Frontal cortex (tissue), 4 donors: ENCODE results near the gene RAB12. TPM values are rescaled to one million over a fixed set of nuclear protein-coding genes. Genes with fewer than 3 reads are reported as not detected.
"Not testable (repeated sequence)": the region's sequence is repeated elsewhere in the genome, so short reads cannot be mapped to it uniquely, and the experiment has no call there.

Experiments used
- DNase-seq, 2 donors: peaks; one replicate each; pipeline ENCODE4 v3.0.0; 2012; ENCODE audit warnings: low spot score in 2 of 2
- FAIRE-seq: peaks from 2 replicates; lab custom pipeline; 2012; peaks lifted over from hg19 to GRCh38; lab: Jason Lieb, UNC
- total RNA-seq: library from RNA; depleted of rRNA; stranded (reverse); fragments of >200 nt; gene quantifications from one replicate; pipeline ENCODE4 v1.2.3, GENCODE V29; 2014
- donor health status: control.
- donor health status: control.
- donor health status: control.

Gene RAB12
- total RNA-seq, 1 donor from 2014 or later, result 119 TPM

DNA sequence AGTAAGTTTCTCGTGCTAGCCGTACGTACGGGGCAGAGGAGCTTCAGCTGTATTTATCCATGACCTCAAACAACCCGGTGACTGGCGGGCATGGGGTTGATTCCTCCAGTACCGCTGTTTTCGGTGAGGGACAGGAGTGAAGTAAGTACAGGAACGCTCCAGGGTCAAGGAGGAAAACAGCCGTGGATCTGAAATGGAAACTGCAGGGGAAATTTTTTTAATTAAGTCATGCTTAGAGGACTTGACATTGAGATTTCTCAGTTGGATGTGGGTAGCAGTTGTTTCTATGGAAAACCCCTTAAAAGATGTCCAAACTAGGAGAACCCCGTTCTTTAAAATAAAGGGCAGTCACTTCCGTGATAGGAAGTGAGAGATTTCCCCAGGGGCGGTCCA is 1.2 kb downstream of the RAB12 start:
- DNase-seq (no peak), FAIRE-seq (no peak)

DNA sequence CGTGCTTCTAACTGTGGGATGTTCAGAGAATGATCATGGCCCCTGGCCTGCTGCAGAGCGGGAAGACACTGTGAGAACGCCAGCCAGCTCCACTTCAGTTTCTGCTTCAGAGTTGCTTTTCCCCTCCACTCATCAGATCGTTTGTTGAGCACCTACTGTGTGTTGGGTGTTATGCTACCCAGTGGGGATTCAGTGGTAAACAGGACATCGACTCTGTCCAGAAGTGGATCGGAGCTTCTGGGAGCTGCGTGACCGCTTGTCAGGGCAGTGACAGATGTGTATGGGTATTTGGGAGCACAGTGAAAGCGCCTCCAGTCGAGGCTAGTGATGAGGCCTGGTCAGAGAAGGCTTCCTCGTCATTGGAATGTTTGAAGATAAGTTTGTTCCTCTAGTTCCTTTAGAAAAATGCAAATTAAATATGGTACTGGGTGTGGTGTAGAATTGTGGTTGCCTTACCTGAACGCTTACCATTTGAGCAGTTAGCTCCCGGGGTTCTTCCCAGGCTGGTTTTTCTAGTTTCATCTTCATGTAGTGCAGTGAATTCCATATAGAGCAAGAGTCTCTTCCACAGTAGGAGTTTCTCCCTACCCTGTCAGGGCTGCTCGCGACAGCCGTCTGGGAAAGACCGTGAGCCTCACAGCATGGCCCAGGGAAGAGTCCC is 2.8 kb downstream of the RAB12 start:
- DNase-seq, result no peak
- FAIRE-seq, result no peak

DNA sequence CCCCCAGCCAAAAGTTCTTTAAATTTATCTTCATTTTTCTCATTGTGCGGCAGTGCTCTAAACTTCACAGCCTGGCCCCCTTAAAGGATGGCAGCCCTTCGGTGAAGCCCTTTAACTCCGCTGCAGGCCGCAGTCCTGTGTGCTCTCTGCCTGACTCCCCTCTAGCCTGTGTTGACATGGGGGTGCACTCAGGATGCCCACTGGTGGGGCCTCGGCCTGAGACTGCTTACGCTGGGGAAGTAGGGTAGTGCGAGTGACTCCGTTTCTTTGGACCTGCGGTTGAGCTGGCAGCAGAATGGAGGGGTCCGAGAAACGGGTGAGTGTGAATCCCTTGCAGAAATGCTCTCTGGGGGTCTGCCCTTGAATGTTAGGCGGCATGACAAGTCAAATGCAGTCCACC is 5.6 kb downstream of the RAB12 start:
- no peak for DNase-seq
- no peak for FAIRE-seq

DNA sequence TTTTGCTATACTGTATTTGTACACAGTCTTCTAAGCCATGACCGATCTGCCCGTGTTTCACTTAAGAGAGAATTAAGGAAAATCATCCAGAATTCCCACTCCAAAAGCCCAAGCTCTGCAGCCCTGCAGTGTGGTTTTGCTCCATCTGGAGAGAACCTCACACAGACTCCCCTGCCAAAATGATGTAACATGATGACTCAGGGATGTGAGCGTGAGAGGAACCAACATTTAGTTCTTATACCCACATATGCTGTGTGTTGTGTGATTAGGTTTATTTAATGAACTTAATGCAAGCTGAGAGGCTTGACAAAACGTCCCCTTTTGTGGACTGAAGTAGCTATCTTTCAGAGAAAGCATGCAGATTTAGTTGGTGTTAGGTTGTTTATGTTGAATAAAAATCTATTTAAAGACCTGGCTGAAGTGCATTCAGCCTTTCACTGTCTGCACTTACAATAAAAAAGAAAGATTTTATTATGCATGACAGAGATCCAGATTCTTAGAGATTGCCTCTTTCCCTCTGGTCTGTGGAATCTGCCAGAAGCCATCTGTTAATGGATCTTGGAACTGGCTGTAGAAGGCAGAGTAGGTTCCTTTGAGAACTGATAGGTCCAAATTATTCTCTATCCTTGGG is 6.3 kb downstream of the RAB12 start:
- DNase-seq, result peak in 1 of 2 donors; percentile 57

DNA sequence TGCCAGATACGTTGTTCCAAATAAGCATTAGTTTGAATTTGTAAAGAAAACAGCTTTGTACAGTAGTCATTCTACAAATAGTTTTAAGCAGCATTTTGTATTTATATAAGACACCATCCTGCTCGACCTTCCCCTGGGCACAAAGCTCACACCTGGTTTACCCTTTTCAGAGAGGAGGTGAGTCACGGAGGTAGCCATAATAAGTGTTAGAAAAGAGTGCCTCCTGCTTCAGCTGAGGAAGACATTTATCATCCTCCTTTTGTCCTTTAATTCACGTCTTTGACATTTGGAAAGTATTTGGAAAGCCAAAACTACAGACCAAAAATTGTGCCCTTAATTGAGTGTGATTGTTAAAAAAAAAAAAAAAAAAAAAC is 6.8 kb downstream of the RAB12 start:
- FAIRE-seq, result no peak
- no peak for DNase-seq

More for the DNA sequence above, 6.3 kb downstream of the RAB12 start:
- FAIRE-seq, result no peak

DNA sequence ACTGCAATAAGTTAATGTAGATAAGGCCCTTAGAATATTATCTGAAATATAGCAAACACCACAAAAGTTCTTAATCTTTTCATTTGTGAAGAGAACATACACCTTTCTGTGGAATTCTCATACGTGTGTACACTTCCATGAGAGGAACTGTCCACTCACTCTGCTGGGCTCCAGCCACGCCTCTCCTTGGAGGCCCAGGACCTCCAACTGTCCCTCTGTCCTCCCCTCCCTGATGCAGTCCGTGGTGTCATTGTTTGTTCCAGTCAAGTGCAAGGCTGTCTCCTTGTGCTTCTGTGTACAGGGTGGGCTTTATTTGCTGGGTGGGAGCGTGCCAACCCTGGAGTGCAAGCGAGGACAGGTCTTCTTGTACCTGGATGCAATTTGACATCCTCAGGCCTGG is 8.7 kb downstream of the RAB12 start:
- FAIRE-seq (no peak), DNase-seq (no peak)

DNA sequence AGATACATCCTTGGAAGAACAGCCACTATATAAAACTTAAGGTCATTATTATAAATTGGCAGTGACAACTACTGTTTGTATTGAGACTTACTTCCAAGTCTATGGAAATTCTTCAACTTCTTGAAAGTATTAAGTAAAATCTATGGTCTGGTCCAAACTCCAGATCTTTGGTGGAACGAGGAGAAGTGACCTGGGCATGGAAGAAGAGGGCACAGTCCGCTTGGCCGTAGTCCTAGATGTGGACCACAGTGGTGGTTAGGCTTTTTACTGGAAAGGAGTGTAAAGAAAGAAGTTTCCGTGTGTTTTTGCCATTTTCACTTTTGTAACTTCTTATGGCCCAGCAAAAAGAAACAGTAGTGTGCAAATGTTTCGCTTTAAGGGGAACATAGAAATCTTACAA is 9.8 kb downstream of the RAB12 start:
- FAIRE-seq (no peak), DNase-seq (no peak)

DNA sequence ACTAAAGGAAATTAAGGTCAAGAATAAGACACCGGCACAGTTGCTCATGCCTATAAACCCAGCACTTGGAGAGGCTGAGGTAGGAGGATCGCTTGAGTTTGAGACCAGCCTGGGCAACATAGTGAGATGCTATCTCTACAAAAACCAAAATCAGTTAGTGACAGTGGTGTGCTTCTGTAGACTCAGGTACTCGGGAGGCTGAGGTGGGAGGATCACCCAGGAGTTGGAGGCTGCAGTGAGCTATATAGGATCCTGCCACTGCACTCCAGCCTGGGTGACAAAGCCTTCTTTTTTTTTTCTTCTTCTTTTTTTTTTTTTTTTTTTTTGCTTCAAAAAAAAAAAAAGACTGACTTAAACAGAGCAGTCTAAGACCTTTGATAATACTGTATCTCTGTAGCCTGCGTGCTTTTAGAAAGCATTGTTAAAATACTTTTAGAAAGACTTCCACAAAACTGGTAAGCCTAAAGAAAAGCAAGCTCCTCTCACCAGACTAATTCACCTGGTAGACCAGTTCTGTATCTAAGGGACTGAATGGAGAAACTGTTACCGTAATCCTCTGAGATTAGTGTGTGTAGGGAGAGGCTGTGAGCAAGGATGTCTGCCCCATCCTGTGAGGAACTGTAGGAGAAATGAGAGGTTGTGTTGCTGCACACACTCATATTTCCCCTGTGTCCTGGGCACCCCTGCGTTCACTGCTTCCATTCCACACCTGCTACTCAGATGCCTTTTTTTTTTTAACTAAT is 10.8 kb downstream of the RAB12 start:
- no peak for FAIRE-seq
- DNase-seq, result no peak

DNA sequence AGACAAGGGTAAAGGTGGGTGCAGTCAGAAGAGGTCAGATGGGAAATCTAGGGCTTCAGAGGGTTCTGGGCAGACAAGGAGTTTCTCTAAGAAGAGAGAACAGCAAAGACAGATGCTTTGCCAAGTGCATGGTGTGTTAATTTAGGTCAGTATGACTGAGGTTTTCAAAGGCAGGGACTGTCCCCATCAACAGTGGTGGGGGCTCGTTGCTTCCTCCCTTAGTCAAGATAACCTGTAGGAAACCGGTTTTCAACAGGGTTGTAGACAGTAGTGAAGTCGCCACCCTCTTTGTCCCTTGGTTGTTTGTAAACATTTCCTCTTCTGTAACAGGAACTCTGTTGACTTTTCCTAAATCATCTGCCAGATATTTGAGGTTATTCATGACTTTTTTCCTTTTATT is 11.6 kb downstream of the RAB12 start:
- no peak for DNase-seq
- FAIRE-seq, result no peak

DNA sequence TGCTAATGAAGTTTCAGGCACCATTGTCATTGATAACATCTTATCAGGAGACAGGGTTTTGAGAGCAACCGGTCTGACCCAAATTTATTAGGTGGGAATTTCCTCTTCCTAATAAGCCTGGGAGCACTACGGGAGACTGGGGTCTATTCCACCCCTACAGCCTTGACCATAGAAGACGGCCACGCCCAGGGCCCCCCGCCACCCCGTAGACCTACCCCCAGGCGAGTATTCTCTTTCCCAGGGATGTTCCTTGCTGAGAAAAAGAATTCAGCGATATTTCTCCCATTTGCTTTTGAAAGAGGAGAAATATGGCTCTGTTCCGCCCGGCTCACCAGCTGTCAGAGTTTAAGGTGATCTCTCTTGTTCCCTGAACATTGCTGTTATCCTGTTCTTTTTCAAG is 13.4 kb downstream of the RAB12 start:
- FAIRE-seq, DNase-seq: not testable (repeated sequence)

DNA sequence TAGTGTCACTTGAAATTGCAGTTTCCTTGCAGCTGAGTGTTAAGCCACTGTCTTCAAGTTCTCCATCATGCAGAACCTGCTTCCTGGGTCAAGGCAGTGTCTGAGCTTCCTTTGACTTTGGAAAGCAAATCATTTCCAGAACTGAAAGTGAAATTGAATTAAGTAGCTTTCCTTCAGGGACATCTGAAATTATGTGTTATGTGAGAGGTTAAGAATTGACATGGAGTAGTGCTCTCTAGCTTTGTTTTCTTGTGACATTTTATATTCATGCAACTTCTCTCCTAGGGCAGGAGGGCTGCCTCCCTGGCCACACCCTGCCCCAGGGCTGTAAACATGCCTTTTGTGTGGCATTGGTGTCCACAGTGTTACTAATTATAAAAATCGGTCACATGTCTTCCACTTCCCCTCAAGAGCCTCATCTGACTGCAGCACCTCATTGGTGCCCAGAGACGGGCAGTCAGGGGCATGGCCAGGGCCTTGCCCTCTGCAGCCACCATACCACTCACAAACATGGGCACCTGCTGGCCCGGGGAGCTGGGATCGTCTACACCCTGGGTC is 14.4 kb downstream of the RAB12 start:
- no peak for FAIRE-seq
- no peak for DNase-seq

DNA sequence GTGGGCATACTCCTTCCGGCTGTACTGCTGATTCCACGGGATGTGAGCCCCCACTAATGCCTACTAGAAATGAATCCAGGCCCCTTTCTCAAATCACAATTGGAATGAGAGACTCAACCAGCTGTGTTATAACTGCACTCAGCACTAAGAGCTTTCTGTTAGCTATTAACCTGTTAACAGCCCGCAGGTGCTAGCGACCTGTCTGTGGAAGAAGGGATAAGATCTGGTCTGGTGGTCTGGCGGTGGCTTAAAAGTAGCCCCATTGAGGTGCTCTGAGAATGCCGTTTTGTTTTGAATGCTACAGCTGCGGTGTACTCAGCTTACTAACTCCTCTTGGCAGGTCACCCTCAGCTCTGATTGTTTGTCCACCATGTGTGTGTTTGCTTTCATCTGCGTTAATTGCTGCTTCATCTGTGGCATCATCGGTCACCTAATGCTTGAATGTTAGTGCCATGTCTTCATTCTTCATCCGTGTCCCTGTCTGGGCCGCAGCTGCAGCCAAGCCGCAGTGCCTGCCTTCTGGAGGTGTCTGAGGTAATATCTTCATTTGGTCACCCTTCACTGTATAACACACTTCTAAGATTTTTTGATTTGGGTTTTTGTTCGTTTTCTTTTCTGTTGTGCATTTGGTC is 16.3 kb downstream of the RAB12 start:
- DNase-seq (no peak), FAIRE-seq (no peak)

DNA sequence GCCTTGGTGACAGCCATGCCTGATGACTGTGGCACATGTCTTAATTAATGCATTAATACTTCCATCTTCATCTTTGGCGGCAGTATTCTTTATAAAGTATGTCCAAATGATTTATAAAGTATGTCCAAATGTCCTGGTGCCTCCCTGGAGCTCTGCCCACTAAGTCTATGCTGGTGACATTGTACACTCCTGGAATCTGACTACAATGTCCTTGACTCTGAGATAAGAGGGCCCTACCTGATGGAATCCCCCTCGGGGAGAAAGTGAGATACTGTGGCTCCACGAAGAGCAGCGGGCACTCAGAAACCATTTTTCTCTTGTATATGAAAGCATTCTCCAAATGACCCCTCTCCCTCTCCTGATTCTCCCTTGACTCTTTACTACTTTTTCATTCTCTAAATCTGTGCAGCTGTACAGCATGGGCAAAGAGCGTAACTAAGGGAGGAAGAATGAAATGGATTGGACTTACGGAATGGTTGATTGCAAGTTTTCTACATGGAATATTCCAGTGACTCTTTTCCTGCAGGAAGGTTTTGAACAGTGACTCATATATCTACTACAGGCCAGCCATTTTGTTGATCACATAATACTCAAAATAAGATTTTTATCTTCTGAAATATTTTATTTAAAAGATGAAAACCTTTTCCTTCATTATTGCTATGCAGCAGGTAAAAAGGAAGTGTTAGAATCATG is 17.3 kb downstream of the RAB12 start:
- FAIRE-seq (no peak), DNase-seq (no peak)

DNA sequence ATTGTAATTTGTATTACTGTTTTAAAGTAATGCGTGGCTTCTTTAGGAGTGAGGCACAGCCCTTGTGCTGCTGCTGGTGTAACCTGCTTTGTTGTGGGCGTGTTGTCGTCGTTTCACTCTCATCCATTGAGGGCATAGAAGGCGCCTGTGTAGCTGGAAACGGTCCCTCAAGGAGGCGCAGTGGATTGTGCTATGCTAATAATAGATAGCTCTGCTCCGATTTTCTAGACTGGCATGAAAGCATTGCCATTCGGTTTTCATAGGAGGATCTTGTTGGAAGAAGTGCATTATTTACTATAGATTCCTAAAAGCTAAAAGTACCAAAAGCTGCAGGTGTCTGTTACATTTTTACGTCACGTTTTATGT is 17.9 kb downstream of the RAB12 start:
- FAIRE-seq (no peak), DNase-seq (no peak)

DNA sequence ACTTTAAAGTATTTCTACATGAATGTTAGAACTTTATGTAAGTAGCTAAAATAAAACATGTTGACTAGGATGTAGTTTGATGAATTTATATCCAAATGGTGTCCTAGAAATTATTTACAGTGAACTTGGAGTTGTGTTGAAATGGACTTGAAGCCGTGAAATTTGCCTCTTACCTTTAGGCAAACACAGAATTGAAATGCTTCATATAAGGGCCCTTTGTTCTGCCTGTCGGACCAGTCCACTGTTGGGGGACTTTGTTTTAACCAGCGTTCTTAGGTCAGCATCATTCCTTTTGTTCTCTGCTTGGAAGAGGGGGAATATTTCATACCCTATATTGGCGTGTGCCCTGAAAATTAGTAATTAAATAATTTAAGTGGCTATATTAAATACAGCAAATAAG is 18.3 kb downstream of the RAB12 start:
- DNase-seq (no peak), FAIRE-seq (no peak)

DNA sequence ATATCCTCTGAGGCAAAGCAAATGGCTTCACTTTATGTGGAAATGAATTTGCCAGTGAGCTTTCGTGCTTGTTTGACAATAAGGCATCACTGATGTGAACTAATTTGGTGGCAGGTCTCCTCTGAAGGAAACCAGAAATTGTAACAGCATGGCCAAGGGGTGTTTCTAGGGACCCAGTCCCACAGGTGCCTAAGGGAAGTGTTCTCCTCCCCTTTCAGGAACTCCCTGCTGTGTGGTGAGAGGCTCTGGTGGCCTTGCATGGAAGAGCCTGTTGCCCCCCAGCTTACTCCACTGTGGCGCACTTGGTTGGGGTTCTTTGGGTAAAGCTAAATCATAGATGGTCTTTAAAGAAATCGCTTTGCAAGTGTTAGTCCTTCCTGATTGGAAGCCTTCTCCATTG is 20.4 kb downstream of the RAB12 start:
- DNase-seq (no peak), FAIRE-seq (no peak)

DNA sequence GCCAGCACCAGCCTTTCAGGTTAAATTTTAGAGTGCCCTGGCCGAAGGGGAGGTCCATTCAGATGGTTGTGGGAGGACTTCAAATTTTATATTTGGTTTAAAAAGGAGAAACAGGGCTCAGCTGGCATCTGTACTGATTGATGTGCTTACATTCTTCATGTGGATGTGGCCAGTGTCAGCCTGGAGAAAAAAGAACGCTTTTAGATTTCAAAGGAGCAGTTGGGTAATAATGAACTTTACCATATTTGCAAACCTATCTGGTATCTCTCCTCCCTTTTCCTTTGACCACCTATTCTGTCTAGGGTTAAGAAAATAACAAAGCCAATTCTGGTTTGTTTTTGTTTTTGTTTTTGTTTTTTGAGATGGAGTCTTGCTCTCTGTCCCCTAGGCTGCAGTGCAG is 21.3 kb downstream of the RAB12 start:
- FAIRE-seq, result no peak
- no peak for DNase-seq

DNA sequence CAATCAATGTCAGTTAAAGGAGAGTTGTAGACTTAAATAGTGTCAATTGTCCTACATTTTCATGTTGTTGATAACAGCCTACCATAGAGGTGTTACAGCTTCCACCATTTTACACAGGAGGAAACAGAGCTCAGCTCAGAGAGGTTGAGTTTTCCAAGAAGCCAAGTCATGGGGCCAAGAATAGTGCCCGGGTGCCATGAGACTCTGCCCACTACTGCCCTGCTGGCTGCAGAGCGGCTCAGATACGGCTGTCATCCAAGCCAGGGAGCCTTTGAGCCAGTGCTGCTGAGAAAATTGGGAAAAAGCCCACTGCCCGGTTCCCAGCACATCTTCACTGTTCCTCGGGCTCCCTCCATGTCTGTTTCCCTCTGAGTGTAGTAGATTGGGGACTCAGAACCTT is 22.0 kb downstream of the RAB12 start:
- FAIRE-seq, result no peak

DNA sequence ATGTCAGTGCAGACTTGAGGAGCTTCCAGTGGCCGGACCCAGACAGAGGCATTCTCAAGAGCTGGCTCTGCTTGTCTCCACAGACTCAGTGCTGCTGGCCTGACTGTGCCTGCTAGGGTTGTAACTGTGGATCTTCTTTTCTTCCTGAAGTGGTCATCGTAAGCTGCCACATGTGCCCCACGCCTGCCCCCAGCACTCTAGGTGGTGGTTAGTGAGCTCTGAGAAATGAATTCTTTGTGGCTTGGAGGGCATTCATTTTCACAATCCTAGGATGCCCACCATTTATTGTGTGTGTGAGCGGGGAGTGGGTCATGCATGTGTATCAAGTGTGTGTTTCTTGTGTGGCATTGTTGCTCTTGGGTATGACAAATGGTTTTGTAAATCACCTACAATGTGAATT is 23.1 kb downstream of the RAB12 start:
- no peak for FAIRE-seq

More for the DNA sequence above, 22.0 kb downstream of the RAB12 start:
- no peak for DNase-seq

DNA sequence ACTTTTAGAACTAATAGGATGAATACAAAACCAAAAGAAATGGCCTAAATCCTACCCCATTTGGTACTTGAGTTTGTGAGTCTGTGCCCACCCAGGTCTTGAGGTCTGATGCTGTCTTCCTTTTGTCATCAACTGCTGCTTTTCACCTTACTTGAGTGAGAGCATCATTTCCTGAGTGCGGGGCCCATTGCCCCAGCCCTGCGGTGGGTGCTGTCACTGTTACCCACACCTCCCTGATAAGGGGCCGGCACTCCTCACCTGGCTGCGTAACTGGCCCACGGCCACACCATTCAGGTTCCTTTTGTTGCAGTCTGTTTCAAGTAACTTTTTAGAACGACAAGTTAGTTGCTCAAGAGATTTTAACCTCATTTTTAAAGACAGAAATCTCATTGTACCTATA is 25.3 kb downstream of the RAB12 start:
- no peak for DNase-seq
- no peak for FAIRE-seq

More for the DNA sequence above, 23.1 kb downstream of the RAB12 start:
- DNase-seq, result no peak
